Aorta (tissue), 5 donors: ENCODE data around the gene NOL4L. TPM values are rescaled to one million over a fixed set of nuclear protein-coding genes. Genes with fewer than 3 reads are reported as not detected.
"Not testable (repeated sequence)": the region's sequence is repeated elsewhere in the genome, so short reads cannot be mapped to it uniquely, and the experiment has no call there.

Source experiments
- ATAC-seq: fragments of 200-7000 bp; cut with Tn5 transposase; one replicate; pipeline ENCODE4 v1.9.1; 2022; ENCODE audit warnings: moderate library complexity; ENCODE audit not compliant: low FRiP score
- DNase-seq, 2 donors: peaks; one replicate each; pipeline ENCODE4 v3.0.0-alpha.2; 2020
- H3K27ac ChIP-seq, 2 donors: one replicate each; pipeline ENCODE4 v1.5.1; 2013; ENCODE audit warnings: low read length in 2 of 2, mild to moderate bottlenecking in 2 of 2, moderate library complexity in 2 of 2, control low read depth in 1 of 2, inconsistent platforms in 1 of 2, low read depth in 1 of 2
- H3K27me3 ChIP-seq, 2 donors: one replicate each; pipeline ENCODE4 v1.6.1; 2013; ENCODE audit warnings: control low read depth in 1 of 2, low read length in 1 of 2, mild to moderate bottlenecking in 1 of 2, moderate library complexity in 1 of 2; ENCODE audit not compliant: insufficient read depth in 2 of 2, control insufficient read depth in 1 of 2
- H3K36me3 ChIP-seq, 2 donors: one replicate each; pipeline ENCODE4 v1.6.1; 2013; ENCODE audit warnings: control low read depth in 1 of 2, low read length in 1 of 2, mild to moderate bottlenecking in 1 of 2; ENCODE audit not compliant: insufficient read depth in 2 of 2, control insufficient read depth in 1 of 2
- H3K4me1 ChIP-seq, 2 donors: one replicate each; pipeline ENCODE4 v1.6.1; 2013; ENCODE audit warnings: low read length in 2 of 2, control low read depth in 1 of 2, mild to moderate bottlenecking in 1 of 2, moderate library complexity in 1 of 2; ENCODE audit not compliant: insufficient read depth in 2 of 2, control insufficient read depth in 1 of 2
- H3K4me3 ChIP-seq, 2 donors: one replicate each; pipeline ENCODE4 v1.5.1; 2013; ENCODE audit warnings: low read length in 2 of 2, control low read depth in 1 of 2, mild to moderate bottlenecking in 1 of 2
- H3K9me3 ChIP-seq: one replicate; pipeline ENCODE4 v1.6.1; 2013; ENCODE audit warnings: mild to moderate bottlenecking, low read length; ENCODE audit not compliant: control insufficient read depth
- WGBS, 2 donors: extraction: QIAGEN DNeasy Blood & Tissue Kit; methylation state at CpG; one replicate each; pipeline ENCODE4 v1.1.7; 2013; 5-methylcytosine and 5-hydroxymethylcytosine counted together
- intact Hi-C, 2 donors: fragments of 100-400 bp; cut with DNase I; formaldehyde crosslinking; loops; one replicate each; pipeline versions ENCODE4 v1.14.2 to v1.15.0; 2022
- polyA plus RNA-seq, 2 donors: library from polyadenylated mRNA; stranded (reverse); fragments of 200-250 nt; gene quantifications; one replicate each; pipeline ENCODE4 v1.2.3, GENCODE V29; 2013
- total RNA-seq, 2 donors: library from RNA; stranded (reverse); fragmentation: NEBNext Ultra II Directional; extraction: Animal tissue kit (Norgen Biotek cat#: 25700); gene quantifications; one replicate each; pipeline ENCODE4 v1.2.1, GENCODE V29; 2021
- donor health status: healthy with polysubstance abuse.
- donor health status: Bipolar disorder and iron deficiency.
- donor health status: DM: no; HTN: no; CAD: no.
- donor health status: DM: no; HTN: no; CAD: no.
- donor health status: DM: yes; HTN: yes; CAD: no.

Gene NOL4L
- total and polyA plus RNA-seq, 4 donors, result 2.3 to 29.5 (median 8.0) TPM

GRCh38 chr20:32592616-32593015, 7.5 kb upstream of the NOL4L start:
- H3K4me1 ChIP-seq, H3K27ac ChIP-seq, H3K4me3 ChIP-seq, intact Hi-C loops, H3K9me3 ChIP-seq, H3K27me3 ChIP-seq, H3K36me3 ChIP-seq, DNase-seq, ATAC-seq: not testable (repeated sequence)
- WGBS, 2 donors, result 94 to 95% methylated on average over 4 of the region's 4 CpGs

- DNase-seq (no peak), ATAC-seq (no peak)
- H3K27me3 ChIP-seq, result no peaks in the 10 kb centered on the region
- intact Hi-C loops, result no loop called here
- H3K4me3 ChIP-seq, result no peak overlapping the region
- no peak overlapping the region for H3K27ac ChIP-seq
- no peaks in the 10 kb centered on the region for H3K4me1 ChIP-seq
- WGBS, 2 donors, result 93 to 96% methylated on average over 3 of the region's 3 CpGs
- no peaks in the 10 kb centered on the region for H3K36me3 ChIP-seq
- H3K9me3 ChIP-seq, result no peaks in the 10 kb centered on the region
These were observed 6.9 kb upstream of the NOL4L start for GRCh38 chr20:32592022-32592421.

GRCh38 chr20:32589769-32590168, 4.6 kb upstream of the NOL4L start:
- Histone ChIP-seq H3K27me3 (no peaks in the 10 kb centered on the region), H3K4me3 (no peak overlapping the region), H3K27ac (no peak overlapping the region), H3K36me3 (no peaks in the 10 kb centered on the region), H3K9me3 (no peaks in the 10 kb centered on the region), H3K4me1 (no peaks in the 10 kb centered on the region)
- DNase-seq (no peak), ATAC-seq (no peak)
- intact Hi-C loops, result no loop called here
- 80 to 84% methylated on average over 5 of the region's 5 CpGs for WGBS, 2 donors

- Histone ChIP-seq H3K27ac (no peak overlapping the region), H3K4me1 (no peaks in the 10 kb centered on the region), H3K4me3 (no peak overlapping the region), H3K9me3 (no peaks in the 10 kb centered on the region), H3K36me3 (no peaks in the 10 kb centered on the region), H3K27me3 (no peaks in the 10 kb centered on the region)
- 88 to 89% methylated on average over 5 of the region's 5 CpGs for WGBS, 2 donors
- ATAC-seq (no peak), DNase-seq (no peak)
- intact Hi-C loops, result no loop called here
These were observed 4.1 kb upstream of the NOL4L start for GRCh38 chr20:32589256-32589655.

- no peaks in the 10 kb centered on the region for H3K27me3 ChIP-seq
- H3K4me3 ChIP-seq, result no peak overlapping the region
- DNase-seq (no peak), ATAC-seq (no peak)
- no peaks in the 10 kb centered on the region for H3K36me3 ChIP-seq
- intact Hi-C loops, result no loop called here
- H3K9me3 ChIP-seq, result no peaks in the 10 kb centered on the region
- H3K4me1 ChIP-seq, result no peaks in the 10 kb centered on the region
- H3K27ac ChIP-seq, result no peak overlapping the region
- WGBS, 2 donors, result 84 to 87% methylated on average over 5 of the region's 5 CpGs
These were observed 2.9 kb upstream of the NOL4L start for GRCh38 chr20:32588040-32588439.

- Histone ChIP-seq H3K27me3 (no peaks in the 10 kb centered on the region), H3K27ac (no peak overlapping the region), H3K36me3 (no peaks in the 10 kb centered on the region), H3K4me1 (no peaks in the 10 kb centered on the region), H3K9me3 (no peaks in the 10 kb centered on the region), H3K4me3 (no peak overlapping the region)
- 62 to 68% methylated on average over 8 of the region's 8 CpGs for WGBS, 2 donors
- intact Hi-C loops, result no loop called here
- ATAC-seq (no peak), DNase-seq (no peak)
These were observed 1.2 kb upstream of the NOL4L start for GRCh38 chr20:32586291-32586690.

- Histone ChIP-seq H3K36me3 (no peaks in the 10 kb centered on the region), H3K4me3 (peak overlapping the region in 1 of 2 donors; percentile 65), H3K4me1 (no peaks in the 10 kb centered on the region), H3K27me3 (no peaks in the 10 kb centered on the region), H3K9me3 (no peaks in the 10 kb centered on the region), H3K27ac (no peak overlapping the region)
- no peak for DNase-seq
- intact Hi-C loops, result no loop called here
- WGBS, 2 donors, result 24 to 50% methylated on average over 15 to 32 of the region's 32 CpGs
- ATAC-seq, result no peak
These were observed 524 bp upstream of the NOL4L start for GRCh38 chr20:32585586-32586127.

GRCh38 chr20:32583581-32584070, 1.5 kb downstream of the NOL4L start:
- peak overlapping the region; percentile 65 to 79 for H3K4me3 ChIP-seq
- H3K27me3 ChIP-seq, result no peaks in the 10 kb centered on the region
- ATAC-seq (no peak), DNase-seq (no peak)
- H3K27ac ChIP-seq, result no peak overlapping the region
- 1 to 2% methylated on average over 11 to 52 of the region's 52 CpGs for WGBS, 2 donors
- H3K36me3 ChIP-seq, result no peaks in the 10 kb centered on the region
- no peaks in the 10 kb centered on the region for H3K4me1 ChIP-seq
- intact Hi-C loops, result no loop called here
- H3K9me3 ChIP-seq, result no peaks in the 10 kb centered on the region

GRCh38 chr20:32582659-32583580, 2.2 kb downstream of the NOL4L start:
- intact Hi-C loops, result no loop called here
- H3K4me1 ChIP-seq, result no peaks in the 10 kb centered on the region
- no peak overlapping the region for H3K27ac ChIP-seq
- no peak for ATAC-seq
- no peaks in the 10 kb centered on the region for H3K27me3 ChIP-seq
- 7 to 15% methylated on average over 27 to 91 of the region's 91 CpGs for WGBS, 2 donors
- H3K36me3 ChIP-seq, result no peaks in the 10 kb centered on the region
- no peaks in the 10 kb centered on the region for H3K9me3 ChIP-seq
- DNase-seq, result no peak
- H3K4me3 ChIP-seq, result peak overlapping the region; percentile 65 to 79
